Measurements from ENCODE around the gene PYCR2.

PYCR2 gene

GRCh38 chr1:225909477-225909876 lies 14.6 kb downstream of the PYCR2 start:
- no peak overlapping the region for H3K4me3 ChIP-seq (ENCODE audit: control insufficient read depth, low read depth, low read length)
- TF ChIP-seq CTCF (conservative IDR thresholded peaks at IDR 0.05; ENCODE audit: control insufficient read depth, insufficient read depth, low read depth, low read length): no peak
- no peak for DNase-seq (ENCODE audit: low read depth)

- no peak for TF ChIP-seq CTCF (conservative IDR thresholded peaks at IDR 0.05; ENCODE audit: control insufficient read depth, insufficient read depth, low read depth, low read length)
- no peak for DNase-seq (ENCODE audit: low read depth)
- H3K4me3 ChIP-seq (ENCODE audit: control insufficient read depth, low read depth, low read length): no peak overlapping the region
These were observed 15.3 kb downstream of the PYCR2 start for GRCh38 chr1:225908773-225909172.

GRCh38 chr1:225908013-225908640 lies 15.9 kb downstream of the PYCR2 start:
- no peak for TF ChIP-seq CTCF (conservative IDR thresholded peaks at IDR 0.05; ENCODE audit: control insufficient read depth, insufficient read depth, low read depth, low read length)
- no peak for DNase-seq (ENCODE audit: low read depth)
- H3K4me3 ChIP-seq (ENCODE audit: control insufficient read depth, low read depth, low read length): no peak overlapping the region

GRCh38 chr1:225907341-225907740 lies 16.7 kb downstream of the PYCR2 start:
- TF ChIP-seq CTCF (conservative IDR thresholded peaks at IDR 0.05; ENCODE audit: control insufficient read depth, insufficient read depth, low read depth, low read length): no peak
- no peak overlapping the region for H3K4me3 ChIP-seq (ENCODE audit: control insufficient read depth, low read depth, low read length)
- no peak for DNase-seq (ENCODE audit: low read depth)

GRCh38 chr1:225906467-225906866 lies 17.6 kb downstream of the PYCR2 start:
- TF ChIP-seq CTCF (conservative IDR thresholded peaks at IDR 0.05; ENCODE audit: control insufficient read depth, insufficient read depth, low read depth, low read length): no peak
- no peak for DNase-seq (ENCODE audit: low read depth)

GRCh38 chr1:225903623-225904022 lies 20.4 kb downstream of the PYCR2 start:
- no peak overlapping the region for H3K4me3 ChIP-seq (ENCODE audit: control insufficient read depth, low read depth, low read length)
- TF ChIP-seq CTCF (conservative IDR thresholded peaks at IDR 0.05; ENCODE audit: control insufficient read depth, insufficient read depth, low read depth, low read length): no peak
- no peak for DNase-seq (ENCODE audit: low read depth)

More at GRCh38 chr1:225906467-225906866, 17.6 kb downstream of the PYCR2 start:
- H3K4me3 ChIP-seq (ENCODE audit: control insufficient read depth, low read depth, low read length): no peak overlapping the region

Measured in fibroblast of mammary gland (primary cell).